ENCODE data around the gene TIGD3.

- TF ChIP-seq CTCF (IDR thresholded peaks at IDR 0.05) (peak; percentile 80 to 97 (median 85)), POLR2A (IDR thresholded peaks at IDR 0.05) (peak in 1 of 2 donors; percentile 80)
These were observed 27.7 kb downstream of the TIGD3 start, which contains the start of gene SLC25A45 for GRCh38 chr11:65382033-65382803.
